ENCODE data around the gene STAU1.

GRCh38 chr20:49234831-49235230 lies 46.7 kb upstream of the STAU1 start:
- TF ChIP-seq GATA2 (IDR thresholded peaks at IDR 0.05; ENCODE audit: low read depth, low read length) (no peak), GATA3 (IDR thresholded peaks at IDR 0.05; ENCODE audit: low read depth, low read length) (no peak)

All from SH-SY5Y (cell line).